ENCODE measurements around the gene CEP72.

Gene CEP72

DNA sequence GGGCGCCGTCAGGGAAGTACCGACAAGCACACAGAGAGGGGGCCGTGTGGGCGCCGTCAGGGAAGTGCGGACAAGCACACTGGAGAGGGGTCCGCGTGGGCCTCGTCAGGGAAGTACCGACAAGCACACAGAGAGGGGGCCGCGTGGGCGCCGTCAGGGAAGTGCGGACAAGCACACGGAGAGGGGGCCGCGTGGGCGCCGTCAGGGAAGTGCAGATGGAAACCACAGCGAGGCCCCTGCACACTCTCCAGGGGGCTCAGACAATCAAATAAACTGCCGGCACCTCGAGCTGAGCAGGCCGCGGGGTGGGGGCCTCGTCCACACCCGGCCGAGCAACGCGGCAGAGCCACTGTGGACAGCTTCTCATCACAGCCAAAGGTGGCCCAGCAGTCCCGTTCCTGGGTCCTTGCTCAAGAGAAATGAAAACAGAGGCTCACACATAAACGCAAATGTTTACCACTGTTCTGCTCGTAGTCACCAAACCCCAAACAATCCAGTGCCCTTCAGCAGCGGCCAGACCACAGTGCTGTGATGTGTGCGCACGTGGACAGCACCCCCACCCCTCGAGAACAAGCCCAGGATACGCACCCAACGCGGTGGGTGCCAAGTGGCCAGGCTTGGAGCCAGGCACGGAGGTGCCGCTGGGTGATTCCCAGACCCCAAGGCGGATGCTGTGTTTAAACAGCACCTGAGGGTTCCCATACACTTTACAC lies 56.3 kb downstream of the CEP72 start:
- H2AFZ ChIP-seq (ENCODE audit: low read length), result no peak overlapping the region
- peaks cover 21% of the 10 kb centered on the region; the same call in 1 of the 2 replicates for H3K36me3 ChIP-seq (ENCODE audit: insufficient read depth, low read length)
- TF ChIP-seq EZH2 (IDR thresholded peaks at IDR 0.05; ENCODE audit: borderline replicate concordance, low read length), result no peak
- TF ChIP-seq, protein P1, sequence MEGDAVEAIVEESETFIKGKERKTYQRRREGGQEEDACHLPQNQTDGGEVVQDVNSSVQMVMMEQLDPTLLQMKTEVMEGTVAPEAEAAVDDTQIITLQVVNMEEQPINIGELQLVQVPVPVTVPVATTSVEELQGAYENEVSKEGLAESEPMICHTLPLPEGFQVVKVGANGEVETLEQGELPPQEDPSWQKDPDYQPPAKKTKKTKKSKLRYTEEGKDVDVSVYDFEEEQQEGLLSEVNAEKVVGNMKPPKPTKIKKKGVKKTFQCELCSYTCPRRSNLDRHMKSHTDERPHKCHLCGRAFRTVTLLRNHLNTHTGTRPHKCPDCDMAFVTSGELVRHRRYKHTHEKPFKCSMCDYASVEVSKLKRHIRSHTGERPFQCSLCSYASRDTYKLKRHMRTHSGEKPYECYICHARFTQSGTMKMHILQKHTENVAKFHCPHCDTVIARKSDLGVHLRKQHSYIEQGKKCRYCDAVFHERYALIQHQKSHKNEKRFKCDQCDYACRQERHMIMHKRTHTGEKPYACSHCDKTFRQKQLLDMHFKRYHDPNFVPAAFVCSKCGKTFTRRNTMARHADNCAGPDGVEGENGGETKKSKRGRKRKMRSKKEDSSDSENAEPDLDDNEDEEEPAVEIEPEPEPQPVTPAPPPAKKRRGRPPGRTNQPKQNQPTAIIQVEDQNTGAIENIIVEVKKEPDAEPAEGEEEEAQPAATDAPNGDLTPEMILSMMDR (IDR thresholded peaks at IDR 0.05; ENCODE audit: low read length), result no peak
- no peak overlapping the region for H3K9ac ChIP-seq (ENCODE audit: low read length)
- H3K27ac ChIP-seq (ENCODE audit: low read depth, low read length, poor library complexity, severe bottlenecking), result no peak overlapping the region
- no peaks in the 10 kb centered on the region for H3K9me2 ChIP-seq (ENCODE audit: low read depth, low read length)
- no peak overlapping the region for H3K4me3 ChIP-seq (ENCODE audit: low read depth, low read length, poor library complexity, severe bottlenecking)
- no peaks in the 10 kb centered on the region for H3K9me3 ChIP-seq (ENCODE audit: low read length)
- no peaks in the 10 kb centered on the region for H3F3A ChIP-seq (ENCODE audit: insufficient read depth, low read length)
- no peak overlapping the region for H3K4me2 ChIP-seq (ENCODE audit: low read length)
- no peaks in the 10 kb centered on the region for H3K79me2 ChIP-seq (ENCODE audit: insufficient read depth, low read length)
- H3K4me1 ChIP-seq (ENCODE audit: insufficient read depth, low read length, severe bottlenecking), result no peaks in the 10 kb centered on the region
- no peaks in the 10 kb centered on the region for H3K27me3 ChIP-seq (ENCODE audit: insufficient read depth, low read length)
- H4K20me1 ChIP-seq (ENCODE audit: insufficient read depth, low read length), result no peaks in the 10 kb centered on the region

DNA sequence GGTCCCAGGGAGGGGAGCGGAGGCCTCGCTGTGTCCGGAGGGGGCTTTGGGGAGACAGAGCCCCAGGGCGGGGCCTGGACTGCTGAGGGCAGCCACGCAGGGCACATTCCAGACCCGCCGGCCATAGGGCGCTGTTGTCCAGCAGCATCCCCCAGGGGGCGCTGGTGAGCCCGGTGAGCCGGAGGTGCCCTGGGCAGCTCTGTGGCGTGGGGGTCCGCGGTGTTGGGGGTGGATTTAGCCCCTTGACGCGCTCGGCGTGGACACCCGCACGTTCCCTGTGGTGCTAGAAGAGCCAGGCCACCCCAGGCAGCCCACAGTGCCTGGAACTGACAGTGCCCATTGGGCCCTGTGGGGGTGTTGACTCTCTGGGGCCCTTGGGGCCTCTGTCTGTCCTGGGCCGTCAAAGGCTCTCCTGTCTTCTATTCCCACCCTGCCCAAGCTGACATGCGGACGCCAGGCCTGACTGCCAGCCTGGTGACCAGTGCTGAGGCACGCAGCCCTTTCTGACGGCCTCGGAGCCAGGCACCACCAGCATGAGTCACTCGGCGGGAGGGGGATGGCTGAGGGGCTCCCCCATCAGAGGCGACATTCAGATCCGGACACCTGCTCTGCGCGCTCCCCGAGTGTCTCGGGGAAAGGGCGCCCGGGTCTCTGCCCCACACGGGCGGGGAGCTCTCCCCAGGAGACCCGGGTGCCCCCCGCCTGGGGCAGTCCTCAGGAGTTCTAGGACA lies 57.1 kb downstream of the CEP72 start:
- no peak overlapping the region for H3K27ac ChIP-seq (ENCODE audit: low read depth, low read length, poor library complexity, severe bottlenecking)
- no peak overlapping the region for H3K4me2 ChIP-seq (ENCODE audit: low read length)

DNA sequence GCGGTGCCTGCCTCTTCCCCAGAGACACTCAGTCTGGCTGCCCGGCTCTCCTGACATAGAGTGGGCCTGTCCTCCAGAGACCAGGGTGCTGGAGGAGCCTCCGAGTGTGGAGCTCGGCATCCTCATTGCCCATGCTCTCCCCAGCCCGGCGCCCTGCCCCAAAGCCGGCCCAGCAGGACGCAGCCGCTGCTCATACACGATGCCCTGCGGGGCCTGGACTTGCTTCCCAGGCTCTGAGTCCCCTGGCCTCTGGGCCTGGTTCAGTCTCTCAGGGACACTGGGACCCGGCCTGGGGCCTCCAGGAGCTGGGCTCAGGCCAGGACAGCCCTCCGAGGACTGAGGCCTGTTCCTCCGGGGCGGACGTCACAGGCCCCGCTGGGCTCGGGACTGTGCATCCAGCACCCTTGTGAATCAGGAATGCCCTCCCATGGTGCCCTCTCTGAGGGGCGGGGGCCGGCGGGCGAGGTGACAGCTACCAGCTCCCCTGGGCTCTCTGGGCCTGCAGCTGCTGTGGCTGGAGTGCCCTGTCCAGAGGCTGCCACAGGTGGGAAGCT lies 57.8 kb downstream of the CEP72 start:
- H3K9ac ChIP-seq (ENCODE audit: low read length), result no peak overlapping the region
- no peak overlapping the region for H3K27ac ChIP-seq (ENCODE audit: low read depth, low read length, poor library complexity, severe bottlenecking)

More for the DNA sequence above, 57.1 kb downstream of the CEP72 start:
- Histone ChIP-seq H3K27me3 (ENCODE audit: insufficient read depth, low read length) (no peaks in the 10 kb centered on the region), H3K4me1 (ENCODE audit: insufficient read depth, low read length, severe bottlenecking) (no peaks in the 10 kb centered on the region), H3K4me3 (ENCODE audit: low read depth, low read length, poor library complexity, severe bottlenecking) (no peak overlapping the region), H3K36me3 (ENCODE audit: insufficient read depth, low read length) (peaks cover 21% of the 10 kb centered on the region; the same call in 1 of the 2 replicates), H3F3A (ENCODE audit: insufficient read depth, low read length) (no peaks in the 10 kb centered on the region), H3K79me2 (ENCODE audit: insufficient read depth, low read length) (no peaks in the 10 kb centered on the region), H4K20me1 (ENCODE audit: insufficient read depth, low read length) (no peaks in the 10 kb centered on the region), H3K9ac (ENCODE audit: low read length) (no peak overlapping the region), H3K9me2 (ENCODE audit: low read depth, low read length) (no peaks in the 10 kb centered on the region), H2AFZ (ENCODE audit: low read length) (no peak overlapping the region), H3K9me3 (ENCODE audit: low read length) (no peaks in the 10 kb centered on the region)
- TF ChIP-seq, protein P1 (IDR thresholded peaks at IDR 0.05; ENCODE audit: low read length), result peak; percentile 84
- TF ChIP-seq EZH2 (IDR thresholded peaks at IDR 0.05; ENCODE audit: borderline replicate concordance, low read length), result no peak

More for the DNA sequence above, 57.8 kb downstream of the CEP72 start:
- Histone ChIP-seq H3K9me3 (ENCODE audit: low read length) (no peaks in the 10 kb centered on the region), H2AFZ (ENCODE audit: low read length) (no peak overlapping the region), H3K4me1 (ENCODE audit: insufficient read depth, low read length, severe bottlenecking) (no peaks in the 10 kb centered on the region), H4K20me1 (ENCODE audit: insufficient read depth, low read length) (no peaks in the 10 kb centered on the region), H3K4me3 (ENCODE audit: low read depth, low read length, poor library complexity, severe bottlenecking) (no peak overlapping the region), H3K27me3 (ENCODE audit: insufficient read depth, low read length) (no peaks in the 10 kb centered on the region), H3K79me2 (ENCODE audit: insufficient read depth, low read length) (no peaks in the 10 kb centered on the region), H3F3A (ENCODE audit: insufficient read depth, low read length) (no peaks in the 10 kb centered on the region), H3K9me2 (ENCODE audit: low read depth, low read length) (no peaks in the 10 kb centered on the region), H3K4me2 (ENCODE audit: low read length) (no peak overlapping the region), H3K36me3 (ENCODE audit: insufficient read depth, low read length) (peaks cover 19% of the 10 kb centered on the region; the same call in 1 of the 2 replicates)
- no peak for TF ChIP-seq EZH2 (IDR thresholded peaks at IDR 0.05; ENCODE audit: borderline replicate concordance, low read length)
- TF ChIP-seq, protein P1 (IDR thresholded peaks at IDR 0.05; ENCODE audit: low read length), result no peak
